Ureter (tissue), 1 donor: ENCODE results near the gene C1QTNF1. TPM values are rescaled to one million over a fixed set of nuclear protein-coding genes. Genes with fewer than 3 reads are reported as not detected.

Experiments
- DNase-seq: peaks from one replicate; pipeline ENCODE4 v3.0.0-alpha.2; 2020; ENCODE audit warnings: low spot score
- total RNA-seq: library from RNA; stranded (reverse); gene quantifications from one replicate; pipeline ENCODE4 v1.2.4, GENCODE V29; 2023
- donor health status: DM: yes; HTN: yes; CAD: no.

The C1QTNF1 gene
- total RNA-seq, 1 donor from 2014 or later, result 108 TPM

- DNase-seq, result no peak
These were observed 29.4 kb downstream of the C1QTNF1 start for GRCh38 chr17:79053251-79053925.

GRCh38 chr17:79054200-79054960 lies 30.4 kb downstream of the C1QTNF1 start:
- no peak for DNase-seq

DNA sequence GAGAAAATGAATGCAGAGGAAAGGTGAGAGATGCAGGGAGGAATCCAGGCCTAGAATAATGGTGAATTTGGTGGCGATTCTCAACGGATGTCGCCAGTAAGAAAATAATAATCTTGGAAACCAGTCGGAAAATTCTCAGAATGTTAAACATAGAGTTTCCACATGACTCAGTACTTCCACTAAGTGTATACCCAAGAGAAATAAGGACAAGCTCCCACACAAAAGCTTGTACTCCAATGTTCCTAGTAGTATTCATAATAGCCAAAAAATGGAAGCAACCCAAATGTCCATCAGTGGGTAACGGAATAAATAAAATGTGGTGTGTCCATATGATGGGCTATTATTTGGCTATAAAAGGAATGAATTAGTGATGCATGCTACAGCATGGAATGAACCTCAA lies 31.2 kb downstream of the C1QTNF1 start:
- DNase-seq, result no peak

DNA sequence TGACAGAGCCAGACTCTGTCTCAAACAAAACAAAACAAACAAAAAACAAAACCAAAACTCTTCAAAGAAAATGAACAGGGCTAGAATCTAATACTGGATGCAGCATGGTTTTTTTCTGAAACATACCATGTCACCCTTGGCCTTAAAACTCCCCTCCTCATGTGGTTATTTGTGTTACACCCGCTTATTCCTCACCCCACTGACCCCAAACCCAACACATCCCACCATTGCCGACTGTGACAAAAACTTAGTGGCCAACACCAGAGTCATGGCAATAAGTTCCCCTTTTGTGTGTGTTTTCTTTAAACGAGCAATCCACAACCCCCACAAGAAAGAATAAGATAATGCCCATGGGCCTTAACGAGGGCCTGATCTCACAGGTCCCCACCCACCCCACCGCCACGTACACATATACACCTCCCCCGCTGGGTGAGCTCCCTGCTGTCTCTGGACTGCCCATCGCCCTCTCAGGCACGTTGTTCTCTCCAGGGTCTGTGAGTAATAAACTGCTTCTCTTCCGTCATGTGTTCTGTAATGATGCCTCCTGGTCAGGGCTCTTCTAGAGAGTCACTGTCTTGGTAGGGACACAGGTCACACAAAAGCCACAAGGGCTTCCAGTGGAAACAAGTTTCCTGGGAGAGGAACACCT lies 33.9 kb downstream of the C1QTNF1 start:
- DNase-seq, result no peak

DNA sequence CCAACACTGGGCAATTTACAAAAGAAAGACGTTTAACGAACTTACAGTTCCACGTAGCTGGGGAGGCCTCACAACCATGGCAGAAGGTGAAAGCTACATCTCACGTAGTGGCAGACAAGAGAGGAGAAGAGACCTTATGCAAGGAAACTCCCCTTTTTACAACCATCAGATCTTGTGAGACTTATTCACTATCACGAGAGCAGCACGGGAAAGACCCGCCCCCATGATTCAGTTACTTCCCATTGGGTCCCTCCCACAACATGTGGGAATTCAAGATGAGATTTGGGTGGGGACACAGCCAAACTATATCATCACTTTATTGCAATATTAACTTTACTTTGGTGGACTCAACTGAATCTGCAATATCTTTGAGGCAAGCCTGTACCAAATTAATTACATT lies 38.7 kb downstream of the C1QTNF1 start:
- no peak for DNase-seq

- no peak for DNase-seq
These were observed 40.1 kb downstream of the C1QTNF1 start for GRCh38 chr17:79064026-79064425.

DNA sequence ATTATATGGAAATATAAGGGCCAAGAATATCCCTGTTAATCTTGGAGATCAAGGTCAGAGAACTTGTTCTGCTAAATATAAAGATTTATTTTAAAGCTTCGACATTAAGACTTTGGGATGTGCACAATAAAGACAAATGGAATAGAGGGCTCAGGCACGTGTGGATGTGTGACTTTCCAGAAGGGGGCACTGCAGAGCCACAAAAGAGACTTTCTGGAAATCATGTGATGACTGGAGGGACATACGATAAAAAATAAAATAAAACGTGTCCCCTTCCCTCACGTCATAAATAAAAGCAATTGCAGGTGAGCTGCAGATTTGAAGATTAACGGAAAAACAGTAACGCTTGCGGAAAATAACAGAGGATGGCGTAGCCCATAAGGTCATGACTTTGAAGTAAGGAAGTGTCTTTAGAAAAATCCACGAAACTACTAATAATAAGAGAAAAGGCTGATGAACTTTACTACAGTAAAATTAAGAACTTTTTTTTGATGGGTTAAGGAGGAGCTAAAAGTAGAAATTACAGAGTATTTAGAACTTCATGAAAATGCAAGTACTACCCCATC lies 41.2 kb downstream of the C1QTNF1 start:
- DNase-seq, result peak; percentile 57

DNA sequence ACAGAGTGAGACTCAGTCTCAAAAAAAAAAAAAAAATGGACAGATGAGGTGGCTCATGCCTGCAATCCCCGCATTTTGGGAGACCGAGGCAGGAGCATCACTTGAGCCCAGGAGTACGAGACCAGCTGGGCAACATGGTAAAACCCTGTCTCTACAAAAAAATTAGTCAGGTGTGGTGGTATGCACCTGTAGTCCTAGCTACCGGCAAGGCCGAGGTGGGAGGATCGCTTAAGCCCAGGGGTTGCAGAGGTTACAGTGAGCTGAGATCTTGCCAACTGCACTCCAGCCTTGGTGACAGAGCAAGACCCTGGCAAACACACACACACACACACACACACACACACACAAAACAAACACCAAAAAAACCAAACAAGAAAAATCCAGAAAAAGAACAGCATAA lies 43.0 kb downstream of the C1QTNF1 start:
- no peak for DNase-seq

DNA sequence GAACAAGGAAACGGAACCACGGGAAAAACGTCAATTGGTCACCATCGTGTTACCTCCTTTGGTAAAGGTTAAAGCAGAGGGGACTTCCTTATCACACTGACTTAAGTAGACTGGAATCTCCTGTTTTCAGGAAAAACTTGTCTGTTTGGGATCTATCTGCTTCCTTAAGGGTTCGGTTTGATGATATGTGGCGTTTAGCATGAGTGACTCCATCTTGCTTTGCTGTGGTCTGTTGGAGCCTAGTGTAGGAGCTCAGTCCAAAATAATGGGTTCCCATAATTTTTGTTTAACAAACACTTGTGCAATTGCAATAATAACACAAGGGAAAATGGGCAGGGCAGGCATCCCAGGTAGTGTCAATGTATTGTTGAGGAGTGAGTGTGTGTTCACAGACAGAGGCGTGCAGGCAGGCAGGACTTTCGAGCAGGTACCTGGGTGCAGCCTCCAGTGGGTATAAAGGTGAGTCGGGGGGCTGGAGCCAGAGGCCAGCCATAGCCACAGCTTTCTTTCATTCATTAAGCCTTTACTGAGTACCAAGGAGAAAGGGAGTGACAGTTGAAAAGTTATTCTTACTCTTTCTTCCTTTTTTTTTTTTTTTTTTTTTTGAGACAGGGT lies 46.4 kb downstream of the C1QTNF1 start:
- no peak for DNase-seq

DNA sequence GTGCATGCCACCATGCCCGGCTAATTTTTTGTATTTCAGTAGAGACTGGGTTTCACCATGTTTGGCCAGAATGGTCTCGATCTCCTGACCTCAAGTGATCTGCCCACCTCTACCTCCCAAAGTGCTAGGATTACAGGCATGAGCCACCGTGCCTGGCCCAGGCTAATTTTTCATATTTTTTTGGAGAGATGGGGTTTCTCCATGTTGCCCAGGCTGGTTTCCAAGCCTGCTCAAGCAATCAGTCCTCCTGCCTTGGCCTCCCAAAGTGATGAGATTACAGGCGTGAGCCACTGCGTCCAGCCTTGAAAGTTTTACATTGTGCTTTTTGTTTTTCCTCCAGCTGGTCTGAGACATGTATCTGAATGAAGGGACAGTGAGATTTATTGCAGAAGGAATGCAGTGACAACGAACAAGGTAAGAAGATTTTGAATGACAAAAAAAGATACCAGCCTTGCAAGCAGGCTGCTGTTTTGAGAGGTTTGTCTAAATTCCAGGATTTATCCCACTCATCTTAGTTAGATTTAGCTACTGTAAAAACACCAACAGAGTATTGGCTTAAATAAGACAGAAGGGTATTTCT lies 47.3 kb downstream of the C1QTNF1 start:
- no peak for DNase-seq

DNA sequence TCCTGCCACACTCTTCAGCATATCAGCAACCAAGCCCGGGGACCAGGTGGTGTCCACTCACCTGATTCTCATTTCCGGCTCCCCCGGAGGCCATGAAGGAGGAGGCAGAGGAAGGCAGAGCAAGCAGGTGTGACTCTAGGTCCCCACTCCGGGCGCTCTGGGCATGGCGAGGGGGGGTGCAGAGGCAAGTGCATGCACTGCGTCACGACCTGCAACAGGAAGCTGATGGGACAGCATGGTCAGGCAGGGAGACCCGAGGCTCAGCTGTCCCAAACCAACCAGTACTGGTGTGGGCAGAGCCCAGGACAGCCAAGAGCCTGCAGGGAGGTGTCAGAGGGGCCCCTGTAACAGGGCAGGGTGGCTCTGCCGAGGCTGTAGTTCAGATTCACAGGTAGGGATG lies 48.6 kb downstream of the C1QTNF1 start:
- peak; percentile 43 for DNase-seq

- DNase-seq, result no peak
These were observed 49.2 kb downstream of the C1QTNF1 start for GRCh38 chr17:79073016-79073705.

GRCh38 chr17:79073706-79074088 lies 49.7 kb downstream of the C1QTNF1 start:
- DNase-seq, result peak; percentile 50

- peak; percentile 34 for DNase-seq
These were observed 50.2 kb downstream of the C1QTNF1 start for GRCh38 chr17:79074121-79074648.

GRCh38 chr17:79074649-79075445 lies 50.9 kb downstream of the C1QTNF1 start, which contains the start of gene ENGASE:
Gene ENGASE (plus strand): TSS chr17:79074824. CDS start chr17:79074945, 121 bp downstream.
- peak; percentile 92 for DNase-seq

GRCh38 chr17:79075446-79075750 lies 51.4 kb downstream of the C1QTNF1 start:
- DNase-seq, result no peak

DNA sequence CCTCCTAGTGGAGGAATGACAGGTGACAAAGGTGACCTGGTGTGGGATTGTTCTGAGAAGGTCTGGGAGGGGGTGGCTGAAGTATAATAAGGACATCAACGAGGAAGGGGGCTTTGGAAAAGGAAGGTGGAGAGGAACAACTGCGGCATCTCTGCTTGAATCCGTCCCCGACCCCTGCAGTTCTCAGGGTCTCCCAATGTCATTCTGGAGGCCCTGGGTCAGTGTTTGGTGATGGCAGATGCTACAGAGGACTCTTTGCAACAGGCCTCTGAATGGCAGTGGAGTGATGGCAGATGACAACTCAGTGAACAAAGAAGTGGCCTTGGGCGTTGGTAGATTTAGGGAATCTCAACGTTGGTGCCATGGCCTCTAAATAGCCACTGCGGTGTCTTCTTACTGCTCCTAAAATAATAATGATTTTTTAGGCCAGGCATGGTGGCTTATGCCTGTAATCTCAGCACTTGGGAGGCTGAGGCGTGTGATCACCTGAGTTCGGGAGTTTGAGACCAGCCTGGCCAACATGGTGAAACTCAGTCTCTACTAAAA lies 52.0 kb downstream of the C1QTNF1 start:
- DNase-seq, result no peak

DNA sequence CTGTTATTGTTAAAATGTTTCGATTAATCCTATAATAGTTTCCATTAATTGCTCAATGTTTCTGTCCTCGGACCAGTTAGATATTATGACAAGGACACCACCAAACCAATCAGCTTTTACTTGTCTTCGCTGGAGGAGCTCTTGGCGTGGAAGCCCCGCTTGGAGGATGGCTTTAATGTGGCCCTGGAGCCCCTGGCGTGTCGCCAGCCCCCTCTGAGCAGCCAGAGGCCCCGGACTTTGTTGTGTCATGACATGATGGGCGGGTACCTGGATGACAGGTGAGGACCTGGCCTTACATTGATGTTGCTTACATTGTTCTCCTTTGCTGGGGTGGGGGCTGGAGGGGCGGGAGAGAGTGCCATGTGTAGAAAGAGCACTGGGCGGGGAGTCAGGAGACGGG lies 53.6 kb downstream of the C1QTNF1 start:
- no peak for DNase-seq

- DNase-seq, result no peak
These were observed 54.7 kb downstream of the C1QTNF1 start for GRCh38 chr17:79078476-79079190.
